Fibroblast of skin of abdomen (primary cell): Measurements from ENCODE around the gene TXNDC2. TPM values are rescaled to one million over a fixed set of nuclear protein-coding genes. Genes with fewer than 3 reads are reported as not detected.
"Not testable (repeated sequence)": the region's sequence is repeated elsewhere in the genome, so short reads cannot be mapped to it uniquely, and the experiment has no call there.

Experiments used
- DNase-seq: peaks from one replicate; pipeline ENCODE4 v3.0.0-alpha.2; 2013
- polyA plus RNA-seq, 2 experiments: library from polyadenylated mRNA; unstranded; fragments of 120-200 nt; gene quantifications; one replicate each; pipeline ENCODE4 v1.2.1, GENCODE V29; 2013; ENCODE audit not compliant: insufficient read length in 2 of 2

TXNDC2 gene
- polyA plus RNA-seq (2013, experiment 1 of 2; ENCODE audit: insufficient read length): 0.17 TPM
- 0.16 TPM for polyA plus RNA-seq (2013, experiment 2 of 2; ENCODE audit: insufficient read length)

- no peak for DNase-seq
Observed at GRCh38 chr18:9885170-9886004, at the start of gene TXNDC2. Gene TXNDC2, plus strand, starts transcription at chr18:9885973. Its CDS starts 708 bp downstream, at chr18:9886681.

- peak; percentile 34 for DNase-seq
Observed at GRCh38 chr18:9838144-9838877, 47.5 kb upstream of the TXNDC2 start.

- DNase-seq: no peak
Observed at GRCh38 chr18:9839211-9839610, 46.6 kb upstream of the TXNDC2 start.

- peak; percentile 29 for DNase-seq
Observed at GRCh38 chr18:9839853-9840252, 45.9 kb upstream of the TXNDC2 start.

GRCh38 chr18:9841752-9842151, 44.0 kb upstream of the TXNDC2 start:
- no peak for DNase-seq

- DNase-seq: no peak
Observed at GRCh38 chr18:9842448-9842847, 43.3 kb upstream of the TXNDC2 start.

- DNase-seq: no peak
Observed at GRCh38 chr18:9845256-9845655, 40.5 kb upstream of the TXNDC2 start.

GRCh38 chr18:9846162-9846925, 39.4 kb upstream of the TXNDC2 start:
- DNase-seq: no peak

GRCh38 chr18:9848170-9848879, 37.4 kb upstream of the TXNDC2 start:
- no peak for DNase-seq

- no peak for DNase-seq
Observed at GRCh38 chr18:9849407-9850283, 36.1 kb upstream of the TXNDC2 start.

GRCh38 chr18:9850309-9850708, 35.5 kb upstream of the TXNDC2 start:
- DNase-seq: no peak

GRCh38 chr18:9851511-9851910, 34.3 kb upstream of the TXNDC2 start:
- DNase-seq: no peak

- DNase-seq: no peak
Observed at GRCh38 chr18:9852266-9853081, 33.3 kb upstream of the TXNDC2 start.

- no peak for DNase-seq
Observed at GRCh38 chr18:9854801-9855676, 30.7 kb upstream of the TXNDC2 start.

- DNase-seq: no peak
Observed at GRCh38 chr18:9855681-9856080, 30.1 kb upstream of the TXNDC2 start.

- no peak for DNase-seq
Observed at GRCh38 chr18:9856092-9856491, 29.7 kb upstream of the TXNDC2 start.

GRCh38 chr18:9857479-9857998, 28.2 kb upstream of the TXNDC2 start:
- DNase-seq: not testable (repeated sequence)

- no peak for DNase-seq
Observed at GRCh38 chr18:9858642-9859041, 27.1 kb upstream of the TXNDC2 start.

GRCh38 chr18:9859232-9859631, 26.5 kb upstream of the TXNDC2 start:
- no peak for DNase-seq
